ENCODE results near the gene FBXW7. TPM values are rescaled to one million over a fixed set of nuclear protein-coding genes. Genes with fewer than 3 reads are reported as not detected.

The FBXW7 gene
- total and polyA plus RNA-seq, 2 of the 13 experiments (the other 11 are each of a cell fraction or from before 2014, with no cell fraction given), result 5.0 to 40.9 TPM

DNA sequence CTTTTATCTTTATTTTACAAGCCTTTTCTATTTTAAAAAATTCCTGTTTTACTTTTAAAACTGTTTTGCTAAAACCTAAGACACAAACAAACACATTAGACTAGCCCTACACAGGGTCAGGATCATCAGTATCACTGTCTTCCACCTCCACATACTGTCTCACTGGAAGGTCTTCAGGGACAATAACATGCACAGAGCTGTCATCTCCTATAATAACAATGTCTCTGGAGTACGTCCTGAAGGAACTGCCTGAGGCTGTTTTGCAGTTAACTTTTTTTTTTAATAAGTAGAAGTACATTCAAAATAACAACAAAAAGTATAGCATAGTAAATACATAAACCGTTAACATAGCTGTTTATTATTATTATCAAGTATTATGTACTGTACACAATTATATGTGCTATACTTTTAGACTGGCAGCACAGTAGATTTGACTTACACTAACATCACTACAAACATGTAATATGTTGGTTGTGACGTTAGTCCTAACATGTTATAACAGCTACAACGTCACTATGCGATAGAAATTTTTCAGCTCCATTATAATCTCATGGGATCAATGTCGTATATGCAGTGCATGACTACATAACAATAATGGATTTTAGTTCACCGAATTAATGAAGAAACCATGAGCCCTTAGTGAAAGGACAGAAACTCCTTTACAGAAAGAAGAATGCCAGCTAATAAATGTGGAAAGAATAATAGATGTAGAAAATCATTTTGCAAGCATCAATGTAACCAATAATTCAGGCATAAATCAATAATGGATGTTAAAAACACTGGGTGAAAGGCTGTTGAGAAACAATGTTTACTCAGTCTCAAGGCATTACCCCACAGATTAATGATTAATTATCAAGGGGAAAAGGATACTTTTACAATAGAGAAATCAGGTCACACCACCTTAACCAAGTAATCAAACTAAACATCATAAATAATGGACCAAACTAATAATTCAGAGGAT, 49.2 kb downstream of the FBXW7 start (continued):
- no peak for TF ChIP-seq PAF1 (CRISPR knock-in tag; IDR thresholded peaks at IDR 0.05)
- no peak for TF ChIP-seq TGIF2 (CRISPR knock-in tag; IDR thresholded peaks at IDR 0.05)
- TF ChIP-seq ZNF24 (IDR thresholded peaks at IDR 0.05), result peak; percentile 41; the same call in 1 of the 2 replicates
- peak; percentile 24; the same call in 1 of the 2 replicates for TF ChIP-seq TARDBP (CRISPR knock-in tag; IDR thresholded peaks at IDR 0.05)
- TF ChIP-seq, protein P1, sequence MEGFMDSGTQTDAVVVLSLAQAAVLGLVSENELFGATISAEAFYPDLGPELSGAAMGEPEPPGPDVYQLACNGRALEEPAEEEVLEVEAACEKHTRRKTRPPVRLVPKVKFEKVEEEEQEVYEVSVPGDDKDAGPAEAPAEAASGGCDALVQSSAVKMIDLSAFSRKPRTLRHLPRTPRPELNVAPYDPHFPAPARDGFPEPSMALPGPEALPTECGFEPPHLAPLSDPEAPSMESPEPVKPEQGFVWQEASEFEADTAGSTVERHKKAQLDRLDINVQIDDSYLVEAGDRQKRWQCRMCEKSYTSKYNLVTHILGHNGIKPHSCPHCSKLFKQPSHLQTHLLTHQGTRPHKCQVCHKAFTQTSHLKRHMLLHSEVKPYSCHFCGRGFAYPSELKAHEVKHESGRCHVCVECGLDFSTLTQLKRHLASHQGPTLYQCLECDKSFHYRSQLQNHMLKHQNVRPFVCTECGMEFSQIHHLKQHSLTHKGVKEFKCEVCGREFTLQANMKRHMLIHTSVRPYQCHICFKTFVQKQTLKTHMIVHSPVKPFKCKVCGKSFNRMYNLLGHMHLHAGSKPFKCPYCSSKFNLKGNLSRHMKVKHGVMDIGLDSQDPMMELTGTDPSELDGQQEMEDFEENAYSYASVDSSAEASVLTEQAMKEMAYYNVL (CRISPR knock-in tag; IDR thresholded peaks at IDR 0.05; ENCODE audit: borderline replicate concordance), result no peak
- peak; percentile 73; the same call in 1 of the 2 replicates for TF ChIP-seq NFIC (IDR thresholded peaks at IDR 0.05; ENCODE audit: low read length)
- TF ChIP-seq FOSL1 (CRISPR knock-in tag; IDR thresholded peaks at IDR 0.05; ENCODE audit: borderline replicate concordance), result no peak
- TF ChIP-seq THAP11 (CRISPR knock-in tag; IDR thresholded peaks at IDR 0.05), result peak; percentile 50; the same call in 1 of the 2 replicates
- peak; percentile 44; the same call in 1 of the 2 replicates for TF ChIP-seq NR2F6 (IDR thresholded peaks at IDR 0.05)
- TF ChIP-seq NR2F6 (CRISPR knock-in tag; IDR thresholded peaks at IDR 0.05), result no peak
- TF ChIP-seq AHDC1 (CRISPR knock-in tag; IDR thresholded peaks at IDR 0.05; ENCODE audit: borderline replicate concordance), result peak; percentile 68; the same call in 1 of the 2 replicates
- TF ChIP-seq ZGPAT (CRISPR knock-in tag; IDR thresholded peaks at IDR 0.05), result peak; percentile 81; the same call in 1 of the 2 replicates
- TF ChIP-seq ZNF772 (CRISPR knock-in tag; IDR thresholded peaks at IDR 0.05), result no peak
- no peak for TF ChIP-seq SNRNP70 (IDR thresholded peaks at IDR 0.05; ENCODE audit: low read depth, low read length)
- TF ChIP-seq CEBPB (IDR thresholded peaks at IDR 0.05; ENCODE audit: borderline replicate concordance, low read depth, low read length), result peak; percentile 81
- no peak for TF ChIP-seq KLF13 (CRISPR knock-in tag; IDR thresholded peaks at IDR 0.05)
- peak; percentile 82 for TF ChIP-seq ISL2 (CRISPR knock-in tag; IDR thresholded peaks at IDR 0.05)
- TF ChIP-seq, protein P2, sequence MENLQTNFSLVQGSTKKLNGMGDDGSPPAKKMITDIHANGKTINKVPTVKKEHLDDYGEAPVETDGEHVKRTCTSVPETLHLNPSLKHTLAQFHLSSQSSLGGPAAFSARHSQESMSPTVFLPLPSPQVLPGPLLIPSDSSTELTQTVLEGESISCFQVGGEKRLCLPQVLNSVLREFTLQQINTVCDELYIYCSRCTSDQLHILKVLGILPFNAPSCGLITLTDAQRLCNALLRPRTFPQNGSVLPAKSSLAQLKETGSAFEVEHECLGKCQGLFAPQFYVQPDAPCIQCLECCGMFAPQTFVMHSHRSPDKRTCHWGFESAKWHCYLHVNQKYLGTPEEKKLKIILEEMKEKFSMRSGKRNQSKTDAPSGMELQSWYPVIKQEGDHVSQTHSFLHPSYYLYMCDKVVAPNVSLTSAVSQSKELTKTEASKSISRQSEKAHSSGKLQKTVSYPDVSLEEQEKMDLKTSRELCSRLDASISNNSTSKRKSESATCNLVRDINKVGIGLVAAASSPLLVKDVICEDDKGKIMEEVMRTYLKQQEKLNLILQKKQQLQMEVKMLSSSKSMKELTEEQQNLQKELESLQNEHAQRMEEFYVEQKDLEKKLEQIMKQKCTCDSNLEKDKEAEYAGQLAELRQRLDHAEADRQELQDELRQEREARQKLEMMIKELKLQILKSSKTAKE (CRISPR knock-in tag; IDR thresholded peaks at IDR 0.05; ENCODE audit: borderline replicate concordance), result no peak

All from HepG2 (cell line).